Breast epithelium (tissue), 4 donors: Measurements from ENCODE around the gene OBP2A. TPM values are rescaled to one million over a fixed set of nuclear protein-coding genes. Genes with fewer than 3 reads are reported as not detected.
A peak's percentile ranks its signal among the peaks of the same experiment; 100 is the strongest.
"Not testable (repeated sequence)": the region's sequence is repeated elsewhere in the genome, so short reads cannot be mapped to it uniquely, and the experiment has no call there.

ENCODE experiments used
- DNase-seq, 2 donors: peaks; one replicate each; pipeline ENCODE4 v3.0.0-alpha.2; 2019; ENCODE audit warnings: low spot score in 2 of 2
- H3K27ac ChIP-seq, 2 donors: fragments of 200-600 bp; sonication (generic) in 1 of 2; one replicate each; pipeline ENCODE4 v1.5.1; 2016 to 2019; ENCODE audit warnings: mild to moderate bottlenecking in 1 of 2
- H3K27me3 ChIP-seq, 2 donors: fragments of 200-600 bp; sonication (generic) in 1 of 2; one replicate each; pipeline versions ENCODE4 v1.5.1 to v1.6.0; 2017 to 2019; ENCODE audit warnings: control low read depth in 1 of 2, mild to moderate bottlenecking in 1 of 2
- H3K36me3 ChIP-seq: fragments of 200-600 bp; one replicate; pipeline ENCODE4 v1.5.1; 2019
- H3K4me1 ChIP-seq, 2 donors: fragments of 200-600 bp; sonication (generic); one replicate each; pipeline ENCODE4 v1.5.1; 2016 to 2019; ENCODE audit warnings: control low read depth in 1 of 2
- H3K4me3 ChIP-seq, 3 donors: fragments of 200-600 bp; sonication (generic); 1 replicate in 2 of 3; 2 replicates in 1 of 3; pipeline ENCODE4 v1.5.1; 2016 to 2019; ENCODE audit warnings: mild to moderate bottlenecking in 3 of 3, moderate library complexity in 2 of 3
- H3K9me3 ChIP-seq, 2 donors: fragments of 200-600 bp; sonication (generic) in 1 of 2; one replicate each; pipeline ENCODE4 v1.5.1; 2016 to 2019; ENCODE audit warnings: control low read depth in 1 of 2
- POLR2A ChIP-seq: fragments of 450-650 bp; IDR thresholded peaks from one replicate; pipeline ENCODE4 v1.6.1; 2016; ENCODE audit warnings: antibody characterized with exemption, mild to moderate bottlenecking, moderate library complexity
- POLR2AphosphoS5 ChIP-seq, 3 donors: sonication (generic); formaldehyde crosslinking; IDR thresholded peaks; one replicate each; pipeline ENCODE4 v1.6.1; 2017; ENCODE audit warnings: antibody characterized with exemption in 3 of 3
- intact Hi-C: fragments of 100-400 bp; cut with DNase I; formaldehyde crosslinking; loops from one replicate; pipeline ENCODE4 v1.15.1; 2023; ENCODE audit warnings: low total_unique reads
- total RNA-seq, 3 donors: library from RNA; depleted of rRNA; stranded (reverse); fragments of >200 nt; gene quantifications; one replicate each; pipeline ENCODE4 v1.1.0, GENCODE V29; 2016
- TF ChIP-seq, protein P1 (sequence below), 3 donors: fragments of 450-650 bp; IDR thresholded peaks; one replicate each; pipeline ENCODE4 v1.5.1; 2016 to 2017; ENCODE audit warnings: antibody characterized with exemption in 3 of 3, mild to moderate bottlenecking in 3 of 3, moderate library complexity in 3 of 3

OBP2A gene, protein sequence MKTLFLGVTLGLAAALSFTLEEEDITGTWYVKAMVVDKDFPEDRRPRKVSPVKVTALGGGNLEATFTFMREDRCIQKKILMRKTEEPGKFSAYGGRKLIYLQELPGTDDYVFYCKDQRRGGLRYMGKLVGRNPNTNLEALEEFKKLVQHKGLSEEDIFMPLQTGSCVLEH
- not detected for total RNA-seq

DNA sequence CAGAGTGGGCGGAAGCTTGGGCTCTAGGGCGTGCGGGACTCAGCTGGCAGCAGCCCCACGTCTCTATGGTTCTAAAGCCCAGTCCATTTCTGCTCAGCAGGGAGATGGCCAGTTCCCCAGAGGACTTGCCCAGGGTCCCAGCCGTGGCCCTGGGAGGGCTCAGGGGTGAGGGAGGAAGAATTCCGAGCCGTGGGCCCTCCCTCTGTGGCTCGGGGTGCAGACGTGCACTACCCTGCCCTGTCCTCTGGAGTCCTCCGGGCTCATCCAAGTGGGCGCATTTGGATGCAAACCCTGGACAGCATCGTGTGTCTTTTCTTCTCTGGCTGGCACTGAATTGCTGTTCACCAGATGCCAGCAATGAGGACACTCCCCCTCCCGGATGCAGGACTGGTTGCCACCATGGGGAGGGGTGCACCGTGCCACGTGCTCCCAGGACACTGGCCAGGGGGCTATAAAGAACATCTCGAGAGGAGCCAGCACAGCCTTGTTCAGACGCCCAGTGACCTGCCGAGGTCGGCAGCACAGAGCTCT is at the start of gene OBP2A:
Gene OBP2A, plus strand, starts transcription at position 481 of the 531 bp plus-strand sequence. CDS start 55 bp downstream, outside the sequence.
- H3K4me1 ChIP-seq, intact Hi-C loops, H3K36me3 ChIP-seq, DNase-seq, H3K4me3 ChIP-seq, H3K9me3 ChIP-seq, H3K27me3 ChIP-seq, H3K27ac ChIP-seq: not testable (repeated sequence)

DNA sequence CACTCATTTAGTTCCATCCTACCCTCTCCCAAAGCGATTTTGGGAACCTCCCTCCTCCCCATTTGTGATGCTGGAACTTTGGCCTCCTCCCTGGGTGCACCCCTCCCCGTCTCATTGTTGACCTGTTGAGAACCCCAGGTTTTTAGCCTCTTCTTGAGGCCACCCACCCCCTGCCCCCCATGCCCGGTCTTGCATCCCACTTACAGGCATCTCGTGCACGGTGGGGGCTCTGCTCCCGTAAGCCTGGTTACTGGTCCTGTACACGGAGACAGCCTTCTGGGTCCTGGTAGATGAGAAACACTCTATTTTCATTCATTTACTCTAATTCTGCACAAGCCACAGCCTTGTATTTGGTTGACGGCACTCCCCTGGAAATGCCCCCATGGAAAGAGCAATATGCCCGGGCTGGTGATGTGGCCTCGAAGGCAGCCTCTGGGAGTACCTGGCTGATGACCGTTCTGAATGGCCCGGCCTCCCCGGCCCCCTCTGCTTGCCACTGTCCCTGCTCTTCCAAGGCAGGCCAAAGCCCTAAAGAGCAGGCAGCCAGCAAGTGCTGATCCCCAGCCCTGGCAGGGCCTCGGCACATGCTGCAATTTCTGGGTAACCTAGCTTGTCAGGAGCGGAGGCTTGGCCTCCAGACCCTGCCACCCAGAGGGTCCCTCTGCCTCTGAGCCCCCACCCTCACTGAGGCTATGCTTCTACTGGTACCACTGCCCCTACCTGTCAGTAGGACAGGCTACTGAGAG is 47.4 kb upstream of the OBP2A start:
- Histone ChIP-seq H3K27ac (peak overlapping the region in 1 of 2 donors; percentile 90), H3K4me3 (no peak overlapping the region), H3K27me3 (no peaks in the 10 kb centered on the region), H3K9me3 (no peaks in the 10 kb centered on the region), H3K4me1 (peaks cover 6 to 11% of the 10 kb centered on the region in 2 donors), H3K36me3 (no peaks in the 10 kb centered on the region)
- intact Hi-C loops: no loop called here
- DNase-seq: no peak
- TF ChIP-seq, protein P1, sequence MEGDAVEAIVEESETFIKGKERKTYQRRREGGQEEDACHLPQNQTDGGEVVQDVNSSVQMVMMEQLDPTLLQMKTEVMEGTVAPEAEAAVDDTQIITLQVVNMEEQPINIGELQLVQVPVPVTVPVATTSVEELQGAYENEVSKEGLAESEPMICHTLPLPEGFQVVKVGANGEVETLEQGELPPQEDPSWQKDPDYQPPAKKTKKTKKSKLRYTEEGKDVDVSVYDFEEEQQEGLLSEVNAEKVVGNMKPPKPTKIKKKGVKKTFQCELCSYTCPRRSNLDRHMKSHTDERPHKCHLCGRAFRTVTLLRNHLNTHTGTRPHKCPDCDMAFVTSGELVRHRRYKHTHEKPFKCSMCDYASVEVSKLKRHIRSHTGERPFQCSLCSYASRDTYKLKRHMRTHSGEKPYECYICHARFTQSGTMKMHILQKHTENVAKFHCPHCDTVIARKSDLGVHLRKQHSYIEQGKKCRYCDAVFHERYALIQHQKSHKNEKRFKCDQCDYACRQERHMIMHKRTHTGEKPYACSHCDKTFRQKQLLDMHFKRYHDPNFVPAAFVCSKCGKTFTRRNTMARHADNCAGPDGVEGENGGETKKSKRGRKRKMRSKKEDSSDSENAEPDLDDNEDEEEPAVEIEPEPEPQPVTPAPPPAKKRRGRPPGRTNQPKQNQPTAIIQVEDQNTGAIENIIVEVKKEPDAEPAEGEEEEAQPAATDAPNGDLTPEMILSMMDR (IDR thresholded peaks at IDR 0.05): no peak
- TF ChIP-seq POLR2AphosphoS5 (IDR thresholded peaks at IDR 0.05) (no peak), POLR2A (no peak)

DNA sequence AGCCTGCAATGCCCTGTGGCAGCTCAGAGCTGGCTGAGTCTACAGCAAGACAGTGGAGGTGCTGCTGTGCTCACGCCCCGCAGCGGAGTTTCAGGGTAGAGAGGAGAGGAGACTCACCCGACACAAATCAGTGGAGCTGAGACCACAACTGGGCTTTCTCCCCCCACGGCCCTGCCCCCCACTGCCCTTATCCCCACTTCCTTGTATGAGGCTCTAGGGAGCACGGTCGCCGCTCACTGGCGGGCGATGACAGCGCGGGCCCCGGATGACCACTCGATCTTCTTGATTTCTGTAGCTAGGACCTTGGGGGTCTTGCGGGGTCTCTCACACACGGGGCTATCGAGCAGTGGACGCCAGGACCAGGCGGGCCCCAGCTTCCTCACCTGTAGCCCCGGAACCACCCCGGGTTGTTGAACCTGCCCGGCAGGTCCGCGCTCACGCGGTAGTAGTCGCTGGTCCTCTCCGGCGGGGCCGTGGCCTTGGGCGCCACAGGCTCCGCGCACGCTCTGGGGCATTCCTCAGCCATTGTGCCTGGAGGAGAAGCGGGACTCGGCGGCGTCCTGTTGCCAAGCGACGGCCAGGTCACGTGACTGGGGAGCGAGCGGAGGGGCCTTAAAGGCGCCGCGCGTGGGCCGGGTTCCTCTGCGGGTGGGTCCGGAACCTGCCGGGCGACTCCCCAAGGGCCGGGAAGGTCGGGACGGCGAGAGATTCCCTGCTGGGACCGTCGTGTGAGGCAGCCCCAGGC is 46.4 kb upstream of the OBP2A start:
- Histone ChIP-seq H3K27ac (peak overlapping the region; percentile 74 to 90), H3K36me3 (no peaks in the 10 kb centered on the region), H3K4me1 (peaks cover 6 to 11% of the 10 kb centered on the region in 2 donors), H3K27me3 (no peaks in the 10 kb centered on the region), H3K4me3 (peak overlapping the region; percentile 96 to 100 (median 98)), H3K9me3 (no peaks in the 10 kb centered on the region)
- intact Hi-C loops: no loop called here
- DNase-seq: peak; percentile 81 to 93
- TF ChIP-seq POLR2AphosphoS5 (IDR thresholded peaks at IDR 0.05): peak in 1 of 3 donors; percentile 36
- no peak for TF ChIP-seq POLR2A
- TF ChIP-seq, protein P1 (IDR thresholded peaks at IDR 0.05): no peak

DNA sequence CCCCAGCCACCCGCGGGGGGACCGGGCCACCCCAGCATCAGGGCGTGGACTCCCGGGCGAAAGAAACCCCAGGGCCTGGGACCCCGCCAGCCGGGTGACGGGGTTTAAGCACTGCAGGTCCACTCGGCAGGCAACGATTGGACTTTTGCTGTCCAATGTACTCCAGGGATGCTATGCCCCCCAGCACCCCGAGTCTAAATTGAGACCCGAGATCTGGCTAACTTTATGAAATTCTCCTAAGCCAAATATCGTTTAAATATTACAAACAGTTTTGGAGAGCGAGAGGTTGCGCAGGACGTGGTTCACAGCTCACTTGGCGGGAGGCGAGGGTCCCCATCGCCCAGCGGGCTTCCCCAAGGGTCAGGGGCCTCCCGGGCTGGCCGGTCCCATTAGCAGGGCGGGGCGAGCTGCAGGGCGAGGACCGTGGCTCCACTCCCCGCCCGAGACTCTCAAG is 45.8 kb upstream of the OBP2A start:
- H3K9me3 ChIP-seq: no peaks in the 10 kb centered on the region
- no peak for TF ChIP-seq POLR2A
- TF ChIP-seq, protein P1 (IDR thresholded peaks at IDR 0.05): no peak
- TF ChIP-seq POLR2AphosphoS5 (IDR thresholded peaks at IDR 0.05): no peak
- H3K4me3 ChIP-seq: peak overlapping the region; percentile 96 to 100 (median 98)
- no peaks in the 10 kb centered on the region for H3K36me3 ChIP-seq
- intact Hi-C loops: no loop called here
- no peaks in the 10 kb centered on the region for H3K27me3 ChIP-seq
- DNase-seq: no peak
- H3K27ac ChIP-seq: peak overlapping the region; percentile 74 to 90
- peaks cover 6 to 11% of the 10 kb centered on the region in 2 donors for H3K4me1 ChIP-seq

DNA sequence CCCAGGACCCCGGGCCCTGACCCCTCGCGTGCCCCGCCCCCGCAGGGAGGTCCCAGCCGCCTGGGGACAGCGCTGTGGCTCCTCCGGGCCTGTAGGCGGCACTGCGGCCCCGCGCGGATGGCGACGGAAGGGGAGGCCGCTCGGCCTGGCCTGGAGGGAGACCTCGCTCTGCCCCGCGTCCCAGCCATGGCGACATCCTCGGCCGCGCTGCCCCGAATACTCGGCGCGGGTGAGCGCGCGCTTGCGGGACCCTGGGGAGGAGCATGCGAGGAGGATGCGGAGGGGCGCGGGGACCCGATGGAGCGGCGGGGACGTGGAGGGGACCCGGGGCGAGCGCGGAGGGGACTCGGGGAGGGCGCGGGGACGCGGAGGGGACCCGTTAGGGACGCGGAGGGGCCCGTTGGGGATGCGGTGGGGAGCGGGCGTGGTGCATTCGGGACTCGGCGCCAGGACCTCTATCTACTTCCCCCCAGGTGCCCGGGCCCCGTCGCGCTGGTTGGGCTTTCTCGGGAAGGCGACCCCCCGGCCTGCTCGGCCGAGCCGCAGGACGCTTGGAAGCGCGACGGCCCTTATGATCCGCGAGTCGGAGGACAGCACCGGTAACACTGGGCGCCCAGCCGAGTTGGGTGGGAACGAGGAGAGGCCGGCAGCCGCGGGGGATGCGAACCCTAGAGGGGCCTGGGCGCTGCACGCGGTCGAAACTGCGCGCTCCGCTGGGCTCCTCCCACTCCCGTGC is 45.2 kb upstream of the OBP2A start, which contains the start of gene MRPS2:
Gene MRPS2, plus strand, starts transcription at position 158 of the 736 bp plus-strand sequence. Its CDS starts 29 bp downstream, at position 187.
- Histone ChIP-seq H3K27ac (peak within 1 kb of the TSS; percentile 74 to 90), H3K4me1 (peaks cover 6 to 11% of the 10 kb centered on the region in 2 donors), H3K4me3 (peak within 1 kb of the TSS; percentile 96 to 100 (median 98)), H3K36me3 (no peaks in the 10 kb centered on the region), H3K27me3 (no peaks in the 10 kb centered on the region), H3K9me3 (no peaks in the 10 kb centered on the region)
- TF ChIP-seq, protein P1 (IDR thresholded peaks at IDR 0.05): peak; percentile 37 to 77 (median 76)
- TF ChIP-seq POLR2AphosphoS5 (IDR thresholded peaks at IDR 0.05): peak in 2 of 3 donors; percentile 30 to 40
- peak; percentile 17 for TF ChIP-seq POLR2A
- DNase-seq: peak; percentile 69 to 85
- intact Hi-C loops: no loop called here
